Activated CD4-positive, alpha-beta memory T cell treated with anti-CD3 and anti-CD28 coated beads for 36 hours (primary cell): ENCODE measurements around the gene OR5H14. TPM values are rescaled to one million over a fixed set of nuclear protein-coding genes. Genes with fewer than 3 reads are reported as not detected.
"Not testable (repeated sequence)": the region's sequence is repeated elsewhere in the genome, so short reads cannot be mapped to it uniquely, and the experiment has no call there.

Experiments used
- CTCF ChIA-PET: fragments of 350-600 bp; sonication (Branson Sonifier 250); formaldehyde crosslinking; loops from one replicate; lab custom pipeline; 2021; ENCODE audit warnings: antibody characterized with exemption, inconsistent platforms; lab: Charles Lee
- POLR2A ChIA-PET: fragments of 350-600 bp; sonication (Branson Sonifier 250); formaldehyde crosslinking; loops from one replicate; lab custom pipeline; 2021; ENCODE audit warnings: antibody characterized with exemption; lab: Charles Lee
- DNase-seq: peaks from one replicate; pipeline ENCODE4 v3.0.0-alpha.2; 2020
- H3K27ac Mint-ChIP-seq: one replicate; pipeline ENCODE4 v1.8.0; 2021; ENCODE audit warnings: mixed read lengths
- H3K27me3 Mint-ChIP-seq: one replicate; pipeline ENCODE4 v1.8.0; 2021; ENCODE audit warnings: mixed read lengths
- H3K36me3 Mint-ChIP-seq: one replicate; pipeline ENCODE4 v1.8.0; 2021; ENCODE audit warnings: mixed read lengths
- H3K4me1 Mint-ChIP-seq: one replicate; pipeline ENCODE4 v1.8.0; 2021; ENCODE audit warnings: low read depth, mixed read lengths
- H3K4me3 Mint-ChIP-seq: one replicate; pipeline ENCODE4 v1.8.0; 2021; ENCODE audit warnings: mild to moderate bottlenecking, mixed read lengths
- H3K9me3 Mint-ChIP-seq: one replicate; pipeline ENCODE4 v1.8.0; 2021; ENCODE audit warnings: mixed read lengths
- intact Hi-C: fragments of 100-400 bp; cut with micrococcal nuclease; formaldehyde crosslinking; loops from one replicate; pipeline ENCODE4 v1.15.1; 2023
- total RNA-seq, 2 experiments: library from RNA; stranded (reverse); gene quantifications; one replicate each; pipeline ENCODE4 v1.2.3, GENCODE V29; 2021

Gene OR5H14
- not detected for total RNA-seq

- Mint-ChIP-seq H3K4me3 (no peak within 1 kb of the TSS), H3K9me3 (no peaks in the 10 kb centered on the region), H3K36me3 (no peaks in the 10 kb centered on the region), H3K4me1 (no peaks in the 10 kb centered on the region), H3K27ac (no peak within 1 kb of the TSS), H3K27me3 (peaks cover 3% of the 10 kb centered on the region)
- DNase-seq: no peak
- CTCF ChIA-PET: no interaction called here
- POLR2A ChIA-PET: no interaction called here
- intact Hi-C loops: no loop called here
These were observed at the start of gene OR5H14 for GRCh38 chr3:98147179-98147578. Gene OR5H14, plus strand, starts transcription at chr3:98147479. Its CDS starts 1,907 bp downstream, at chr3:98149386.

GRCh38 chr3:98099848-98100247 lies 47.4 kb upstream of the OR5H14 start:
- CTCF ChIA-PET: no interaction called here
- Mint-ChIP-seq H3K4me1 (no peaks in the 10 kb centered on the region), H3K9me3 (no peaks in the 10 kb centered on the region), H3K27ac (no peak overlapping the region), H3K4me3 (no peak overlapping the region), H3K36me3 (no peaks in the 10 kb centered on the region), H3K27me3 (peaks cover 7% of the 10 kb centered on the region)
- intact Hi-C loops: no loop called here
- POLR2A ChIA-PET: no interaction called here
- no peak for DNase-seq

- Mint-ChIP-seq H3K27ac (no peak overlapping the region), H3K36me3 (no peaks in the 10 kb centered on the region), H3K27me3 (no peaks in the 10 kb centered on the region), H3K4me3 (no peak overlapping the region), H3K4me1 (no peaks in the 10 kb centered on the region), H3K9me3 (peaks cover 9% of the 10 kb centered on the region)
- no peak for DNase-seq
- CTCF ChIA-PET: no interaction called here
- POLR2A ChIA-PET: no interaction called here
- intact Hi-C loops: no loop called here
These were observed 39.1 kb upstream of the OR5H14 start for GRCh38 chr3:98108162-98108561.

- Mint-ChIP-seq H3K4me3 (no peak overlapping the region), H3K27ac (no peak overlapping the region), H3K36me3 (no peaks in the 10 kb centered on the region), H3K4me1 (no peaks in the 10 kb centered on the region), H3K9me3 (peaks cover 9% of the 10 kb centered on the region), H3K27me3 (no peaks in the 10 kb centered on the region)
- POLR2A ChIA-PET: no interaction called here
- no peak for DNase-seq
- CTCF ChIA-PET: no interaction called here
- intact Hi-C loops: no loop called here
These were observed 37.3 kb upstream of the OR5H14 start for GRCh38 chr3:98109807-98110549.

- ChIA-PET CTCF (no interaction called here), POLR2A (no interaction called here)
- Mint-ChIP-seq H3K36me3 (no peaks in the 10 kb centered on the region), H3K9me3 (peaks cover 9% of the 10 kb centered on the region), H3K27ac (no peak overlapping the region), H3K27me3 (no peaks in the 10 kb centered on the region), H3K4me3 (no peak overlapping the region), H3K4me1 (no peaks in the 10 kb centered on the region)
- intact Hi-C loops: no loop called here
- no peak for DNase-seq
These were observed 36.8 kb upstream of the OR5H14 start for GRCh38 chr3:98110550-98110908.

GRCh38 chr3:98114264-98114663 lies 33.0 kb upstream of the OR5H14 start:
- DNase-seq: no peak
- ChIA-PET CTCF (no interaction called here), POLR2A (no interaction called here)
- intact Hi-C loops: no loop called here
- Mint-ChIP-seq H3K27ac (no peak overlapping the region), H3K27me3 (no peaks in the 10 kb centered on the region), H3K4me3 (no peak overlapping the region), H3K4me1 (no peaks in the 10 kb centered on the region), H3K9me3 (peaks cover 9% of the 10 kb centered on the region), H3K36me3 (no peaks in the 10 kb centered on the region)

- Mint-ChIP-seq H3K27me3 (no peaks in the 10 kb centered on the region), H3K4me3 (no peak overlapping the region), H3K36me3 (no peaks in the 10 kb centered on the region), H3K4me1 (no peaks in the 10 kb centered on the region), H3K27ac (no peak overlapping the region), H3K9me3 (peaks cover 4% of the 10 kb centered on the region)
- no peak for DNase-seq
- ChIA-PET POLR2A (no interaction called here), CTCF (no interaction called here)
- intact Hi-C loops: no loop called here
These were observed 31.6 kb upstream of the OR5H14 start for GRCh38 chr3:98115717-98116116.

- CTCF ChIA-PET: no interaction called here
- no peak within 1 kb of the TSS for H3K4me3 Mint-ChIP-seq
- POLR2A ChIA-PET: no interaction called here
- no peaks in the 10 kb centered on the region for H3K9me3 Mint-ChIP-seq
- no peak within 1 kb of the TSS for H3K27ac Mint-ChIP-seq
- no peaks in the 10 kb centered on the region for H3K36me3 Mint-ChIP-seq
- no peak for DNase-seq
- intact Hi-C loops: no loop called here
- no peaks in the 10 kb centered on the region for H3K27me3 Mint-ChIP-seq
- H3K4me1 Mint-ChIP-seq: no peaks in the 10 kb centered on the region
These were observed 16.9 kb upstream of the OR5H14 start, which contains the start of gene OR5H1 for GRCh38 chr3:98130421-98130820. Gene OR5H1, plus strand, starts transcription at chr3:98130721. Its CDS starts 1,977 bp downstream, at chr3:98132698.

GRCh38 chr3:98136631-98137030 lies 10.6 kb upstream of the OR5H14 start:
- no peak for DNase-seq
- no peaks in the 10 kb centered on the region for H3K4me1 Mint-ChIP-seq
- no peak overlapping the region for H3K27ac Mint-ChIP-seq
- POLR2A ChIA-PET: no interaction called here
- CTCF ChIA-PET: no interaction called here
- no peaks in the 10 kb centered on the region for H3K9me3 Mint-ChIP-seq
- H3K27me3 Mint-ChIP-seq: peaks cover 1% of the 10 kb centered on the region
- intact Hi-C loops: no loop called here
- H3K4me3 Mint-ChIP-seq: no peak overlapping the region
- no peaks in the 10 kb centered on the region for H3K36me3 Mint-ChIP-seq

- DNase-seq, H3K4me3 Mint-ChIP-seq, H3K36me3 Mint-ChIP-seq, H3K4me1 Mint-ChIP-seq, H3K9me3 Mint-ChIP-seq, CTCF ChIA-PET, H3K27ac Mint-ChIP-seq, POLR2A ChIA-PET, intact Hi-C loops, H3K27me3 Mint-ChIP-seq: not testable (repeated sequence)
These were observed 9.3 kb upstream of the OR5H14 start for GRCh38 chr3:98137826-98138557.

- intact Hi-C loops: no loop called here
- peaks cover 1% of the 10 kb centered on the region for H3K27me3 Mint-ChIP-seq
- POLR2A ChIA-PET: no interaction called here
- no peaks in the 10 kb centered on the region for H3K4me1 Mint-ChIP-seq
- CTCF ChIA-PET: no interaction called here
- no peak overlapping the region for H3K4me3 Mint-ChIP-seq
- no peaks in the 10 kb centered on the region for H3K36me3 Mint-ChIP-seq
- H3K27ac Mint-ChIP-seq: no peak overlapping the region
- H3K9me3 Mint-ChIP-seq: no peaks in the 10 kb centered on the region
- no peak for DNase-seq
These were observed 6.7 kb upstream of the OR5H14 start for GRCh38 chr3:98140531-98140930.

GRCh38 chr3:98148751-98149150 lies 1.5 kb downstream of the OR5H14 start:
- Mint-ChIP-seq H3K4me3 (no peak overlapping the region), H3K27ac (no peak overlapping the region), H3K27me3 (peaks cover 3% of the 10 kb centered on the region), H3K36me3 (no peaks in the 10 kb centered on the region), H3K9me3 (no peaks in the 10 kb centered on the region), H3K4me1 (no peaks in the 10 kb centered on the region)
- intact Hi-C loops: no loop called here
- ChIA-PET CTCF (no interaction called here), POLR2A (no interaction called here)
- DNase-seq: no peak

- DNase-seq, POLR2A ChIA-PET, intact Hi-C loops, H3K4me1 Mint-ChIP-seq, H3K36me3 Mint-ChIP-seq, H3K4me3 Mint-ChIP-seq, CTCF ChIA-PET, H3K9me3 Mint-ChIP-seq, H3K27me3 Mint-ChIP-seq, H3K27ac Mint-ChIP-seq: not testable (repeated sequence)
These were observed 2.2 kb downstream of the OR5H14 start for GRCh38 chr3:98149456-98149855.
